HFFc6 (cell line): ENCODE results near the gene ADGRD2. TPM values are rescaled to one million over a fixed set of nuclear protein-coding genes. Genes with fewer than 3 reads are reported as not detected.

Experiments used
- DNase-seq: peaks from one replicate; pipeline ENCODE4 v3.0.0-alpha.2; 2018
- H3K27ac Mint-ChIP-seq: 2 replicates; pipeline ENCODE4 v1.8.0; 2020; ENCODE audit warnings: mild to moderate bottlenecking, mixed read lengths
- H3K27me3 Mint-ChIP-seq: 2 replicates; pipeline ENCODE4 v1.8.0; 2021; ENCODE audit warnings: mild to moderate bottlenecking, moderate library complexity, mixed read lengths; ENCODE audit not compliant: insufficient read depth
- H3K36me3 Mint-ChIP-seq: 2 replicates; pipeline ENCODE4 v1.8.0; 2021; ENCODE audit warnings: low read depth, mixed read lengths
- H3K4me1 Mint-ChIP-seq: 2 replicates; pipeline ENCODE4 v1.8.0; 2020; ENCODE audit warnings: low read depth, mixed read lengths
- H3K4me3 Mint-ChIP-seq: 2 replicates; pipeline ENCODE4 v1.8.0; 2020; ENCODE audit warnings: mild to moderate bottlenecking, moderate library complexity, mixed read lengths
- H3K9me3 Mint-ChIP-seq: 2 replicates; pipeline ENCODE4 v1.8.0; 2020; ENCODE audit warnings: mild to moderate bottlenecking, mixed read lengths
- total RNA-seq, 6 experiments: library from RNA; stranded (reverse); fragmentation: NEBNext Ultra II Directional; extraction: Animal tissue kit (Norgen Biotek cat#: 25700); gene quantifications; 2 replicates in 1 of 6; 3 replicates in 5 of 6; pipeline ENCODE4 v1.2.3, GENCODE V29; 2021
- TF ChIP-seq, protein P1 (sequence below): fragments of 200-600 bp; sonication (generic); IDR thresholded peaks from 2 replicates; pipeline ENCODE4 v1.5.0; 2021; ENCODE audit warnings: antibody characterized with exemption, mild to moderate bottlenecking

The ADGRD2 gene
- total RNA-seq, 6 experiments from 2014 or later = not detected

DNA sequence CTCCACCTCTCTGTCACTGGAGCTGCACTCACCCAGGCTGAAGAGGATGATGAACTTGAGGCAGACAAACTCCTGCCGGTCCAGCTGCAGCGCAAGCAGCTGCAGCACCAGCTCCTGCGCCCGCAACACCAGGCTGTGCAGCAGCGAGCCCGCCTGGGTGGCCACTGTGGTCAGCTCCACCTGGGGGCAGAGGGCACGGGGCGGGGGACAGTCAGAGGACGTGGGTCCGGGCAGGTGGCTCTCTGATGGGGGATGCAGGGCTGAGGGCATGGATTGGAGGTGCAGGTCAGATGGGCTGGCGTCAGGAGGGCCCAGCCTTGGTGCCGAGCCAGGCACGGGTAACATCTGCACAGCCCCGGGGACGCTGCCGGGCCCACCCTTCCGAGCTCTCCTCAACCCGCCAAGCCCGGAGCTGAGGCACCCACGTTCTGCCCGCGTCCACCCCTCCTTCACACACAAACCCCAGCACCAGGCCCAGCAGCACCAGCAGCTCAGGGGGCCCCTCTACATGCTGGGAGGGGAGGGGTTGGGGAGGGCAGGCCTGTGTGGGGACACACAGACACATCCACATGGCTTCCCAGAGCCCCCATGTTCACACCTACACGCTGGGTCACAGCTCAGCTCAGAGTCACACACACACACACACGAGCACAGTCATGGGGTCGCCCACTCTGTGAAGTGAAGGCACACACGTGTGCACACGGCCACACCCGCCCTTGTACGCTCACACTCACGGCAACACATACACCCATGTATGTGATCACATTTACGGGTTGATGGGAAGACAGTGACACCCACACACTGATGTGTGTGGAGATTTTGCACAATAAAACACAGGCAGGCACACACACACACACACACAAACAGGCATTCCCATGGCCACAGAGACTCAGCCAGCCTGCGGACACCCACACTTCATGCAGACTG is 41.1 kb downstream of the ADGRD2 start:
- no peaks in the 10 kb centered on the region for H3K36me3 Mint-ChIP-seq
- peaks cover 52% of the 10 kb centered on the region for H3K27me3 Mint-ChIP-seq
- no peak overlapping the region for H3K27ac Mint-ChIP-seq
- H3K4me1 Mint-ChIP-seq = no peaks in the 10 kb centered on the region
- no peaks in the 10 kb centered on the region for H3K9me3 Mint-ChIP-seq
- TF ChIP-seq, protein P1, sequence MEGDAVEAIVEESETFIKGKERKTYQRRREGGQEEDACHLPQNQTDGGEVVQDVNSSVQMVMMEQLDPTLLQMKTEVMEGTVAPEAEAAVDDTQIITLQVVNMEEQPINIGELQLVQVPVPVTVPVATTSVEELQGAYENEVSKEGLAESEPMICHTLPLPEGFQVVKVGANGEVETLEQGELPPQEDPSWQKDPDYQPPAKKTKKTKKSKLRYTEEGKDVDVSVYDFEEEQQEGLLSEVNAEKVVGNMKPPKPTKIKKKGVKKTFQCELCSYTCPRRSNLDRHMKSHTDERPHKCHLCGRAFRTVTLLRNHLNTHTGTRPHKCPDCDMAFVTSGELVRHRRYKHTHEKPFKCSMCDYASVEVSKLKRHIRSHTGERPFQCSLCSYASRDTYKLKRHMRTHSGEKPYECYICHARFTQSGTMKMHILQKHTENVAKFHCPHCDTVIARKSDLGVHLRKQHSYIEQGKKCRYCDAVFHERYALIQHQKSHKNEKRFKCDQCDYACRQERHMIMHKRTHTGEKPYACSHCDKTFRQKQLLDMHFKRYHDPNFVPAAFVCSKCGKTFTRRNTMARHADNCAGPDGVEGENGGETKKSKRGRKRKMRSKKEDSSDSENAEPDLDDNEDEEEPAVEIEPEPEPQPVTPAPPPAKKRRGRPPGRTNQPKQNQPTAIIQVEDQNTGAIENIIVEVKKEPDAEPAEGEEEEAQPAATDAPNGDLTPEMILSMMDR = no peak
- H3K4me3 Mint-ChIP-seq = no peak overlapping the region
- no peak for DNase-seq

DNA sequence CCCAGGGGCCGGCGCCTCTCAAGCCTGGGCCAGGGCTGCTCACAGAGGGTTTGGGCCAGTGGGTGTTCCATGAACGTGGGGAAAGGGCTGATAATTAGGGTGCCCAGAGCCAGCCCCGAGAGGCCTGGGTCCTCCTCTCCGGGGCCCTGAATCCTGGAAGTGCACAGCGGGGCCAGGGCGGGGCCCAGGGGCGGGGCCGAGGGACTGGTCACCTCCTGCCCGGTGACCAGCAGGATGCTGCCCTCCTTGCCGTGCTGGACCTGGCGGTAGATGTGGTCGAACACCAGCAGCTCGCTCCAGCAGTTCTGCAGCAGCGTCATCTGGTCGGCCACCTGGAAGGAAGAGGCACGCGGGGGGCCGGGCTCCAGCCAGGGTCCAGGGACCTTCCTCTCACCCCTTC is 42.6 kb downstream of the ADGRD2 start:
- Mint-ChIP-seq H3K27ac (no peak overlapping the region), H3K27me3 (peaks cover 51% of the 10 kb centered on the region), H3K4me1 (no peaks in the 10 kb centered on the region), H3K36me3 (no peaks in the 10 kb centered on the region), H3K4me3 (no peak overlapping the region), H3K9me3 (no peaks in the 10 kb centered on the region)
- TF ChIP-seq, protein P1 = no peak
- no peak for DNase-seq

DNA sequence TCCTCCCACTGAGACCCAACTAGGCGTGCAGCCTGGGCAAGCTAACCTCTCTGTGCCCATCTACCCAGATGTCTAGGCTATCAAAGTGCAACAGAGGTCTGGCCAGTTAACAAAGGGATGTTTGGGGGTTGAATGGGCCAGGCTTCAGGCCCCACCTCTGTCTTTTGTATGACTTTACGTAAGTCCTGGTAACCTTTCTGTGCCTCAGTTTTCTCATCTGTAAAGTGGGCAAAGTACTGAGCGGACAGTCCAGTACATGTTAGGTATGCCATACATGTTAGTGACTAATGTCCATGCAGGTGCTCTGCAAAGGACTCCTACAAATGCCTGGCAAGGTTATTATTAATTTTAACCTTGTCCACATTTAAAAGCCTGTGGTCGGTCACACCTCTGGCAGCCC is 43.0 kb downstream of the ADGRD2 start:
- DNase-seq = no peak
- H3K4me3 Mint-ChIP-seq = no peak overlapping the region
- H3K9me3 Mint-ChIP-seq = no peaks in the 10 kb centered on the region
- TF ChIP-seq, protein P1 = no peak
- no peaks in the 10 kb centered on the region for H3K4me1 Mint-ChIP-seq
- H3K27me3 Mint-ChIP-seq = peaks cover 52% of the 10 kb centered on the region
- H3K36me3 Mint-ChIP-seq = no peaks in the 10 kb centered on the region
- H3K27ac Mint-ChIP-seq = no peak overlapping the region

DNA sequence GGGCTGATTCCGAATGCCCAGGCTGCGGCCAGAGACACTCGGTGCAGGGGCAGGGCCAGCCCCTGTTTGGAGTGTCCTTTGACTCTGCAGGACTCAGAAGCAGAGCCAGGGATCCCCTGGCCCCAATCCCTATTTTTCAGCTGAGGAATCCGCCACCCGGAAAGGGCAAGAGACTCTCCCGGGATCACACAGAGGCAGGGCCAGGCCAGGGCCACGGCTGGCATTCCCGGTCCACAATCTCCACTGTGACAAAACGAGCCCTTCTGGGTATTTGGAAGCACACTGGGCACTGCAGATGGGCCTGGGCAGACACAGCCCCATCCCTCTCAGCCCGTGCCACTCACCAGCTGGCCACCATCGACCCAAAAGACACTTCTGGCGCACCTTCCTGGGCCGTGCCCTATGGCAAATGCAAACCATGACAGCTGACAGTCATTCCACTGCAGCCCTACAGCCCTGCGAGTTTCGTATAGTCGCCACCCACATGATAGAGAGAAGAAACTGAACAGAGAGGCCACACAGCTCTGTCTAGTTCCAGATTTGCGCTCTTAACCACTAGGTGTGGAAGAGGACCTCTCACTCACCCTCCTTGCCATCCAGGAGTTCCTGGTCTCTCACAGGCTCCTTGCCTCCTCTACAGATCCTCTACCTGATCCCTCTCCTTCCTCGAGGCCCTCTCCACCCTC is 43.7 kb downstream of the ADGRD2 start:
- TF ChIP-seq, protein P1 = no peak
- H3K9me3 Mint-ChIP-seq = no peaks in the 10 kb centered on the region
- no peaks in the 10 kb centered on the region for H3K36me3 Mint-ChIP-seq
- DNase-seq = no peak
- peaks cover 53% of the 10 kb centered on the region for H3K27me3 Mint-ChIP-seq
- H3K4me1 Mint-ChIP-seq = no peaks in the 10 kb centered on the region
- H3K27ac Mint-ChIP-seq = no peak overlapping the region
- H3K4me3 Mint-ChIP-seq = no peak overlapping the region

DNA sequence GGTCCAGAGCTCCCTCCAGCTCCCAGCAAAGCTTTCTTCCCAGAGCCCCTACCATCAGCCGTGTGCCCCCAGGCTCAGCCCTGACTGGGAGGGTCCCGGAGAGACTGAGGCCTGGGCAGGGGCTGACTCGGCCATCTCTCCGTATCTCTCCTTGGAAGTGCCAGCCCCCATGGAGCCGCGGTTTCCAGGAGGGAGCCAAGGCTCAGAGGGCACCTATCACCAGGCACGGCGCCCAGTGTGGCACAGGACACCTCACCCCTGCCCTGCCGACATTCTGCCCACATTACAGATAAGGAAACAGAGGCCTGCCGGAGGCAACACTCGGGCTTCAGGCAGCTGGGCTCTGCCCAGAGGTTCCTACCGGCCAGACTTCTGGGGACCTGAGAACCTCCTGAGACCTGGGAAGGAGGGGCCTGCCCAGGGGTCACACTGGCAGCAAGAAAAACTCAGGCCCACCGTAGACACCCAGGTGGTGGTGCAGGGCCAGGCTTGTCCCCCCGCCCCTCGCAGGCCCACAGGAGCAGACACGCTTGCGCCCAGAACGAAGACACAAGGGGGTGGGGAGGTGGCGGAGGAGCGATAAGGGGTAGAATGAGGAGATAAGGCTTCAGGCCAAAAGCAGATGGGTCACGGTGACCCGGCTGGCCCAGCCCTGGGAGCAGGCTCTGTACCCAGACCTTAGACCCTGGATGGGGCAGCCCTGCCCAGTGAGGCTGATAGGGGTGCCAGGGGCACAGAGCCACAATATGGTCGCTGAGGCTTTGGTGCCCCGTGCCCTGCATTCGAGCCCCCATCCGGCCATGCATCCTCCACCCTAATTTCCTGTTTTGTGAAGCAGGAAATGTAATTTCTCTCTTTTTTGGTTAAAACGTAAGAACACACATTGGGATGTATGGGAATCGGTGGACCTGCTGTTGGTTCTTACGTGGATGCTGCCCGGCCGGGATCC is 45.1 kb downstream of the ADGRD2 start:
- peaks cover 58% of the 10 kb centered on the region for H3K27me3 Mint-ChIP-seq

More for the DNA sequence above, 45.1 kb downstream of the ADGRD2 start:
- no peak overlapping the region for H3K27ac Mint-ChIP-seq
- no peak for DNase-seq
- no peak overlapping the region for H3K4me3 Mint-ChIP-seq
- no peaks in the 10 kb centered on the region for H3K9me3 Mint-ChIP-seq
- TF ChIP-seq, protein P1 = no peak
- H3K36me3 Mint-ChIP-seq = no peaks in the 10 kb centered on the region
- no peaks in the 10 kb centered on the region for H3K4me1 Mint-ChIP-seq
